H1 (cell line): Measurements from ENCODE around the gene SLC5A10. TPM values are rescaled to one million over a fixed set of nuclear protein-coding genes. Genes with fewer than 3 reads are reported as not detected.

Experiments
- CTCF ChIA-PET: fragments of 300-600 bp; sonication (Branson Sonifier 250); formaldehyde crosslinking; loops from one replicate; lab custom pipeline; 2021; ENCODE audit not compliant: partially characterized antibody; lab: Charles Lee
- POLR2A ChIA-PET: fragments of 300-600 bp; sonication (Branson Sonifier 250); formaldehyde crosslinking; loops from one replicate; lab custom pipeline; 2021; ENCODE audit warnings: inconsistent platforms; ENCODE audit not compliant: partially characterized antibody; lab: Charles Lee
- DNase-seq, 2 experiments: peaks; one replicate each; pipeline versions ENCODE4 v3.0.0 to v3.0.0-alpha.2; 2010 to 2022; ENCODE audit warnings: low spot score in 2 of 2, low read depth in 1 of 2, mixed read lengths in 1 of 2
- FAIRE-seq: peaks from 2 replicates; lab custom pipeline; 2011; peaks lifted over from hg19 to GRCh38; lab: Jason Lieb, UNC
- H2AFZ ChIP-seq: 2 replicates; pipeline ENCODE4 v1.8.1; 2012; ENCODE audit warnings: low read length, inconsistent platforms
- H2AK5ac ChIP-seq: 2 replicates; pipeline ENCODE4 v1.6.1; 2013; ENCODE audit warnings: low read depth, low read length
- H2BK120ac ChIP-seq: replicated peaks from 2 replicates; pipeline ENCODE3; 2013; ENCODE audit warnings: low read depth, low read length, inconsistent platforms
- H2BK12ac ChIP-seq: 2 replicates; pipeline ENCODE4 v1.6.1; 2013; ENCODE audit warnings: low read depth, low read length
- H2BK15ac ChIP-seq: 2 replicates; pipeline ENCODE4 v1.6.1; 2013; ENCODE audit warnings: low read length
- H2BK20ac ChIP-seq: 2 replicates; pipeline ENCODE4 v1.6.1; 2013; ENCODE audit warnings: low read length
- H2BK5ac ChIP-seq: 2 replicates; pipeline ENCODE4 v1.6.1; 2013; ENCODE audit warnings: low read depth, low read length
- H3K14ac ChIP-seq: 2 replicates; pipeline ENCODE4 v1.6.1; 2013; ENCODE audit warnings: inconsistent platforms; ENCODE audit not compliant: insufficient read length
- H3K18ac ChIP-seq: 2 replicates; pipeline ENCODE4 v1.6.1; 2013; ENCODE audit warnings: low read length; ENCODE audit errors: extremely low read depth
- H3K23ac ChIP-seq: 2 replicates; pipeline ENCODE4 v1.6.1; 2013; ENCODE audit warnings: inconsistent platforms; ENCODE audit not compliant: insufficient read length
- H3K23me2 ChIP-seq: 2 replicates; pipeline ENCODE4 v1.6.1; 2013; ENCODE audit warnings: low read depth, low read length
- H3K27ac ChIP-seq: 2 replicates; pipeline ENCODE4 v1.6.1; 2011; ENCODE audit warnings: low read depth, low read length, inconsistent platforms
- H3K27me3 ChIP-seq, 4 experiments: replicated peaks in 1 of 4; 1 replicate in 1 of 4; 2 replicates in 3 of 4; pipeline versions ENCODE4 v1.6.1 to v1.8.1; 2011 to 2013; ENCODE audit warnings: low read length in 3 of 4, mild to moderate bottlenecking in 3 of 4, inconsistent platforms in 2 of 4, mixed read lengths in 2 of 4, moderate library complexity in 1 of 4; ENCODE audit not compliant: control insufficient read depth in 3 of 4, insufficient read depth in 3 of 4; ENCODE audit errors: extremely low read depth in 1 of 4
- H3K36me3 ChIP-seq, 4 experiments: 2 replicates each; pipeline versions ENCODE4 v1.6.1 to v1.8.1; 2011 to 2013; ENCODE audit warnings: mild to moderate bottlenecking in 4 of 4, low read length in 3 of 4, moderate library complexity in 2 of 4, control low read depth in 1 of 4, inconsistent platforms in 1 of 4; ENCODE audit not compliant: insufficient read depth in 4 of 4, control insufficient read depth in 2 of 4
- H3K4ac ChIP-seq: replicated peaks from 2 replicates; pipeline ENCODE3; 2013; ENCODE audit warnings: low read length, low read depth, mixed read lengths, inconsistent platforms; ENCODE audit not compliant: insufficient read length
- H3K4me1 ChIP-seq, 4 experiments: replicated peaks in 1 of 4; 1 replicate in 1 of 4; 2 replicates in 3 of 4; pipeline versions ENCODE4 v1.6.1 to v1.8.1; 2011 to 2013; ENCODE audit warnings: low read length in 3 of 4, inconsistent platforms in 2 of 4, mixed read lengths in 1 of 4; ENCODE audit not compliant: insufficient read depth in 4 of 4, control insufficient read depth in 3 of 4
- H3K4me2 ChIP-seq, 2 experiments: 2 replicates each; pipeline versions ENCODE4 v1.6.1 to v1.8.1; 2011 to 2013; ENCODE audit warnings: low read depth in 2 of 2, low read length in 2 of 2, control low read depth in 1 of 2, inconsistent platforms in 1 of 2, mild to moderate bottlenecking in 1 of 2; ENCODE audit not compliant: insufficient read depth in 1 of 2
- H3K4me3 ChIP-seq, 4 experiments: fragments of 200-600, 300-600 bp in 1 of 4; sonication (generic), shearing (Covaris generic), sonication (Bioruptor Twin) in 1 of 4; 2 replicates each; pipeline versions ENCODE4 v1.5.1 to v1.8.1; 2011 to 2016; ENCODE audit warnings: low read length in 4 of 4, low read depth in 3 of 4, control low read depth in 2 of 4, inconsistent platforms in 2 of 4, mild to moderate bottlenecking in 2 of 4, mixed read lengths in 1 of 4, moderate library complexity in 1 of 4; ENCODE audit not compliant: insufficient read depth in 2 of 4; ENCODE audit errors: extremely low read depth in 1 of 4
- H3K56ac ChIP-seq: replicated peaks from 2 replicates; pipeline ENCODE3; 2013; ENCODE audit warnings: low read depth, mild to moderate bottlenecking, mixed read lengths, low read length, inconsistent platforms; ENCODE audit not compliant: insufficient read length
- H3K79me1 ChIP-seq: 2 replicates; pipeline ENCODE4 v1.6.1; 2013; ENCODE audit warnings: low read depth, low read length, control low read depth
- H3K79me2 ChIP-seq, 2 experiments: 2 replicates each; pipeline versions ENCODE4 v1.6.1 to v1.8.1; 2012 to 2013; ENCODE audit warnings: low read length in 2 of 2, mild to moderate bottlenecking in 2 of 2, inconsistent platforms in 1 of 2; ENCODE audit not compliant: insufficient read depth in 2 of 2, control insufficient read depth in 1 of 2
- H3K9ac ChIP-seq, 4 experiments: replicated peaks in 1 of 4; 1 replicate in 1 of 4; 2 replicates in 3 of 4; pipeline versions ENCODE4 v1.6.1 to v1.8.1; 2011 to 2013; ENCODE audit warnings: low read depth in 3 of 4, low read length in 3 of 4, control low read depth in 2 of 4, mild to moderate bottlenecking in 2 of 4, moderate library complexity in 2 of 4, inconsistent platforms in 1 of 4; ENCODE audit errors: extremely low read depth in 1 of 4
- H3K9me3 ChIP-seq, 2 experiments: 2 replicates each; pipeline versions ENCODE4 v1.6.1 to v1.8.1; 2012 to 2013; ENCODE audit warnings: mild to moderate bottlenecking in 2 of 2, moderate library complexity in 2 of 2, control low read depth in 1 of 2, inconsistent platforms in 1 of 2, low read depth in 1 of 2, low read length in 1 of 2, mixed read lengths in 1 of 2; ENCODE audit not compliant: insufficient read depth in 2 of 2
- H4K20me1 ChIP-seq, 2 experiments: replicated peaks in 1 of 2; 2 replicates each; pipeline versions ENCODE3 to v1.8.1; 2011 to 2013; ENCODE audit warnings: inconsistent platforms in 2 of 2, low read length in 2 of 2, mild to moderate bottlenecking in 1 of 2; ENCODE audit not compliant: insufficient read depth in 2 of 2, control insufficient read depth in 1 of 2
- H4K5ac ChIP-seq: 2 replicates; pipeline ENCODE4 v1.6.1; 2013; ENCODE audit warnings: low read length, low read depth, mixed read lengths, inconsistent platforms; ENCODE audit not compliant: insufficient read length
- H4K8ac ChIP-seq: 2 replicates; pipeline ENCODE4 v1.8.0; 2013; ENCODE audit warnings: mild to moderate bottlenecking, moderate library complexity, low read length, inconsistent platforms; ENCODE audit not compliant: insufficient read depth; ENCODE audit errors: extremely low read depth
- H4K91ac ChIP-seq: replicated peaks from 2 replicates; pipeline ENCODE3; 2013; ENCODE audit warnings: low read length, mixed read lengths, inconsistent platforms; ENCODE audit not compliant: insufficient read length
- ASH2L ChIP-seq: fragments of 200-600, 300-600 bp; sonication (generic); IDR thresholded peaks from one replicate; pipeline ENCODE4 v1.7.1; 2017; ENCODE audit warnings: low read length
- CREB1 ChIP-seq: IDR thresholded peaks from 2 replicates; pipeline ENCODE4 v1.6.1; 2012; ENCODE audit warnings: inconsistent platforms
- FOSL1 ChIP-seq: IDR thresholded peaks from 2 replicates; pipeline ENCODE4 v1.6.1; 2011; ENCODE audit warnings: mild to moderate bottlenecking, low read depth, low read length, moderate library complexity; ENCODE audit not compliant: insufficient read depth
- GABPA ChIP-seq: IDR thresholded peaks from 2 replicates; pipeline ENCODE4 v1.6.1; 2011; ENCODE audit warnings: mild to moderate bottlenecking, low read length, moderate library complexity, borderline replicate concordance; ENCODE audit not compliant: insufficient read depth
- GTF2F1 ChIP-seq: IDR thresholded peaks from 2 replicates; pipeline ENCODE4 v1.6.1; 2012; ENCODE audit warnings: low read depth, low read length, improper control_type of control experiment, borderline replicate concordance
- HDAC2 ChIP-seq, 2 experiments: fragments of 300-600 bp in 1 of 2; sonication (generic) in 1 of 2; IDR thresholded peaks; 2 replicates each; pipeline ENCODE4 v1.6.1; 2011 to 2012; ENCODE audit warnings: low read depth in 2 of 2, low read length in 2 of 2, mild to moderate bottlenecking in 2 of 2, moderate library complexity in 2 of 2, borderline replicate concordance in 1 of 2, inconsistent platforms in 1 of 2
- JUND ChIP-seq: IDR thresholded peaks from 2 replicates; pipeline ENCODE4 v1.6.1; 2011; ENCODE audit warnings: mild to moderate bottlenecking, improper control_type of control experiment, low read length
- KDM4A ChIP-seq: IDR thresholded peaks from one replicate; pipeline ENCODE4 v1.7.1; 2012; ENCODE audit warnings: low read depth, mild to moderate bottlenecking, moderate library complexity, low read length, inconsistent platforms; ENCODE audit not compliant: severe bottlenecking
- RAD21 ChIP-seq, 2 experiments: IDR thresholded peaks in 1 of 2; conservative IDR thresholded peaks in 1 of 2; 2 replicates each; pipeline ENCODE4 v1.6.1; 2011; ENCODE audit warnings: low read depth in 2 of 2, low read length in 2 of 2, improper control_type of control experiment in 1 of 2, inconsistent platforms in 1 of 2, mild to moderate bottlenecking in 1 of 2, moderate library complexity in 1 of 2
- SRF ChIP-seq: IDR thresholded peaks from 2 replicates; pipeline ENCODE4 v1.6.1; 2011; ENCODE audit warnings: mild to moderate bottlenecking, low read depth, low read length, moderate library complexity
- TCF12 ChIP-seq: IDR thresholded peaks from 2 replicates; pipeline ENCODE4 v1.6.1; 2011; ENCODE audit warnings: low read depth, mild to moderate bottlenecking, low read length
- TEAD4 ChIP-seq: IDR thresholded peaks from 2 replicates; pipeline ENCODE4 v1.6.1; 2012; ENCODE audit warnings: low read depth, low read length, inconsistent platforms, mixed read lengths
- YY1 ChIP-seq: IDR thresholded peaks from 2 replicates; pipeline ENCODE4 v1.6.1; 2011; ENCODE audit warnings: low read depth, mild to moderate bottlenecking, low read length
- ZNF274 ChIP-seq: IDR thresholded peaks from 2 replicates; pipeline ENCODE4 v1.7.0; 2012; ENCODE audit warnings: low read length, borderline replicate concordance; ENCODE audit errors: extremely low read depth
- WGBS, 2 experiments: shearing (Covaris generic) in 1 of 2; methylation state at CpG; one replicate each; pipeline versions ENCODE4 v1.1.6 to v1.1.7; 2013 to 2015; ENCODE audit warnings: low lambda C conversion rate in 2 of 2, mixed read lengths in 2 of 2, inconsistent platforms in 1 of 2, low coverage in 1 of 2, missing lambda C conversion rate in 1 of 2; ENCODE audit not compliant: insufficient replicate concordance in 2 of 2, insufficient coverage in 1 of 2, insufficient read length in 1 of 2; ENCODE audit errors: extremely low coverage in 1 of 2, missing lambda C conversion rate in 1 of 2; 5-methylcytosine and 5-hydroxymethylcytosine counted together
- polyA plus RNA-seq, 7 experiments: library from polyadenylated mRNA; depleted of rRNA in 3 of 7; stranded (reverse) in 5 of 7; unstranded in 2 of 7; fragments of >200 nt in 5 of 7; fragments of 200-250 nt in 2 of 7; gene quantifications; 1 replicate in 5 of 7; 2 replicates in 1 of 7; 4 replicates in 1 of 7; pipeline versions ENCODE4 v1.2.1 to v1.2.3, GENCODE V29; 2011 to 2013; ENCODE audit warnings: missing spikeins in 2 of 7, mixed read lengths in 2 of 7
- total RNA-seq: library from RNA; stranded (reverse); fragmentation: NEBNext Ultra II Directional; extraction: Animal tissue kit (Norgen Biotek cat#: 25700); gene quantifications from 2 replicates; pipeline ENCODE4 v1.2.1, GENCODE V29; 2021

Gene SLC5A10
- total and polyA plus RNA-seq, 2 of the 8 experiments (the other 6 are each of a cell fraction or from before 2014, with no cell fraction given) = 0.05 to 0.11 TPM

DNA sequence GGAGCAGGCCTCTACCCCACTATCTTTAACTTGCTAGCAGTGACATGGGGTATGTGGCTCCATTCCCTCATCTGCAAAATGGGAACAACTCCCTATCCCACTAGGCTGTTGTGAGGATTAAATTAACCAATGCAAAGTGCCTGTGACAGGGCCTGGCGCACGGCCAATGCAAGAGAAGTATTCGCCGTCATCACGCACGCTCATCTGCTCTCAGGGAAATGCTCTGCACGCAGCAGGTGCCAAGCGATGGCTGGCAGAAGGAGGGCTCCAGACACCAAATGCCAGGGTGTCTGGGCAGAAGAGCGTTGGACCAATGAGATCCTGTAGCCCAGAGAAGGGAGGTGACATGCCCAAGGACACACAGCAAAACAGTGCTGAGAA lies 35.3 kb downstream of the SLC5A10 start:
- DNase-seq (no peak), FAIRE-seq (no peak)
- no peak overlapping the region for H2BK120ac ChIP-seq
- peaks cover 0 to 18% (median 10%) of the 10 kb centered on the region in 4 experiments; a peak in 6 of 8 replicates for H3K36me3 ChIP-seq
- ChIA-PET CTCF (interaction anchor here (2.5 kb wide), 1 partner anchor 27 kb away, joined by 9 read pairs; no protein-coding TSS in a partner anchor), POLR2A (interaction anchor here (1.5 kb wide), 1 partner anchor 11 kb away, joined by 4 read pairs; no protein-coding TSS in a partner anchor)
- H3K4me1 ChIP-seq = peaks cover 0 to 3% (median 0%) of the 10 kb centered on the region in 4 experiments; a peak in 1 of 7 replicates
- no peak overlapping the region for H3K23ac ChIP-seq
- no peak overlapping the region; the same call in 1 of the 2 replicates for H2BK5ac ChIP-seq
- no peak overlapping the region for H3K14ac ChIP-seq
- no peak overlapping the region for H3K56ac ChIP-seq
- WGBS, 2 experiments = 90% methylated on average over 9 of the region's 9 CpGs; no CpG with 5 or more reads in 1 of the 2 experiments
- no peak overlapping the region for H4K8ac ChIP-seq
- H4K91ac ChIP-seq = no peak overlapping the region
- H2AK5ac ChIP-seq = no peak overlapping the region
- peaks cover 0 to 12% of the 10 kb centered on the region in 2 experiments; a peak in 1 of 4 replicates for H3K79me2 ChIP-seq
- H2AFZ ChIP-seq = no peak overlapping the region
- H3K27ac ChIP-seq = no peak overlapping the region
- H3K23me2 ChIP-seq = no peaks in the 10 kb centered on the region
- H3K4me2 ChIP-seq = no peak overlapping the region
- H2BK15ac ChIP-seq = no peak overlapping the region
- H3K9ac ChIP-seq = no peak overlapping the region
- H2BK12ac ChIP-seq = no peak overlapping the region
- H3K27me3 ChIP-seq = no peaks in the 10 kb centered on the region
- H3K4me3 ChIP-seq = no peak overlapping the region
- peaks cover 20% of the 10 kb centered on the region for H3K79me1 ChIP-seq
- no peak overlapping the region for H2BK20ac ChIP-seq
- peaks cover 12 to 27% of the 10 kb centered on the region in 2 experiments for H4K20me1 ChIP-seq
- H3K4ac ChIP-seq = no peak overlapping the region
- no peak overlapping the region for H3K18ac ChIP-seq
- H3K9me3 ChIP-seq = no peaks in the 10 kb centered on the region
- no peak overlapping the region for H4K5ac ChIP-seq
- TF ChIP-seq RAD21 (IDR thresholded peaks at IDR 0.05 in 1 of 2, conservative IDR thresholded peaks at IDR 0.05 in 1 of 2; ENCODE audit: low read depth in 2 of 2, low read length in 2 of 2) = no peak
- TF ChIP-seq KDM4A = no peak
- no peak for TF ChIP-seq GABPA
- TF ChIP-seq FOSL1 = no peak
- no peak for TF ChIP-seq JUND
- no peak for TF ChIP-seq ZNF274
- no peak for TF ChIP-seq TEAD4
- TF ChIP-seq CREB1 = no peak
- TF ChIP-seq SRF = no peak
- TF ChIP-seq GTF2F1 = no peak
- TF ChIP-seq YY1 = no peak
- no peak for TF ChIP-seq TCF12
- TF ChIP-seq HDAC2 (IDR thresholded peaks at IDR 0.05; ENCODE audit: borderline replicate concordance in 1 of 2, low read depth in 2 of 2, low read length in 2 of 2) = no peak
- no peak for TF ChIP-seq ASH2L
